Keratinocyte (primary cell): Measurements from ENCODE around the gene LONP1.

ENCODE experiments used
- CTCF ChIP-seq, 3 experiments: IDR thresholded peaks in 1 of 3; conservative IDR thresholded peaks in 1 of 3; optimal IDR thresholded peaks in 1 of 3; 2 replicates in 2 of 3; 3 replicates in 1 of 3; pipeline versions ENCODE3 to v1.5.1; 2011; ENCODE audit warnings: low read length in 3 of 3, mild to moderate bottlenecking in 3 of 3, moderate library complexity in 2 of 3, control low read depth in 1 of 3, inconsistent platforms in 1 of 3; ENCODE audit not compliant: insufficient read depth in 2 of 3; ENCODE audit errors: extremely low read depth in 1 of 3
- EZH2 ChIP-seq: IDR thresholded peaks from one replicate; pipeline ENCODE4 v1.6.1; 2012; ENCODE audit warnings: inconsistent platforms, mild to moderate bottlenecking, low read length, moderate library complexity

GRCh38 chr19:5711025-5711424 is 8.9 kb downstream of the LONP1 start:
- TF ChIP-seq CTCF (optimal IDR thresholded peaks at IDR 0.05 in 1 of 3, IDR thresholded peaks at IDR 0.05 in 1 of 3, conservative IDR thresholded peaks at IDR 0.05 in 1 of 3; ENCODE audit: extremely low read depth in 1 of 3, insufficient read depth in 2 of 3, low read length in 3 of 3) (no peak), EZH2 (no peak)
